NCI-H1048 (cell line): Measurements from ENCODE around the gene CROCC2.

ENCODE experiments used
- DNase-seq: peaks from one replicate; lab custom pipeline; 2025; lab: John Stamatoyannopoulos, UW

The CROCC2 gene

GRCh38 chr2:240933966-240934700, 28.0 kb downstream of the CROCC2 start:
- DNase-seq, result no peak

- no peak for DNase-seq
These were observed 28.6 kb downstream of the CROCC2 start for GRCh38 chr2:240934701-240935102.

GRCh38 chr2:240935103-240935876, 29.2 kb downstream of the CROCC2 start:
- no peak for DNase-seq

- DNase-seq, result no peak
These were observed 30.0 kb downstream of the CROCC2 start for GRCh38 chr2:240936106-240936505.

GRCh38 chr2:240946046-240946445, 39.9 kb downstream of the CROCC2 start:
- DNase-seq, result no peak

GRCh38 chr2:240946654-240947053, 40.5 kb downstream of the CROCC2 start:
- DNase-seq, result no peak

GRCh38 chr2:240947176-240947575, 41.0 kb downstream of the CROCC2 start:
- DNase-seq, result no peak

- no peak for DNase-seq
These were observed 41.5 kb downstream of the CROCC2 start for GRCh38 chr2:240947607-240948006.

- no peak for DNase-seq
These were observed 42.0 kb downstream of the CROCC2 start for GRCh38 chr2:240948086-240948485.

GRCh38 chr2:240948905-240949790, 43.0 kb downstream of the CROCC2 start:
- DNase-seq, result no peak

- no peak for DNase-seq
These were observed 43.9 kb downstream of the CROCC2 start for GRCh38 chr2:240949791-240950705.

GRCh38 chr2:240951045-240951594, 45.0 kb downstream of the CROCC2 start:
- DNase-seq, result no peak

GRCh38 chr2:240952496-240953246, 46.5 kb downstream of the CROCC2 start:
- DNase-seq, result no peak

- DNase-seq, result no peak
These were observed 47.6 kb downstream of the CROCC2 start for GRCh38 chr2:240953426-240954410.

- no peak for DNase-seq
These were observed 48.5 kb downstream of the CROCC2 start for GRCh38 chr2:240954436-240955305.

- no peak for DNase-seq
These were observed 49.4 kb downstream of the CROCC2 start for GRCh38 chr2:240955306-240956170.
